Fibroblast of skin of scalp (primary cell): ENCODE results near the gene DCTD.
A peak's percentile ranks its signal among the peaks of the same experiment; 100 is the strongest.
"Not testable (repeated sequence)": the region's sequence is repeated elsewhere in the genome, so short reads cannot be mapped to it uniquely, and the experiment has no call there.

ENCODE experiments used
- DNase-seq: peaks from one replicate; pipeline ENCODE4 v3.0.0-alpha.2; 2013

DCTD gene

GRCh38 chr4:182920676-182921075, 3.5 kb upstream of the DCTD start:
- no peak for DNase-seq

- DNase-seq = no peak
Observed at GRCh38 chr4:182918791-182919302, 1.7 kb upstream of the DCTD start.

- DNase-seq = no peak
Observed at GRCh38 chr4:182918044-182918607, 940 bp upstream of the DCTD start.

- DNase-seq = peak; percentile 71
Observed at GRCh38 chr4:182916483-182917181, 554 bp downstream of the DCTD start.

GRCh38 chr4:182914357-182914756, 2.8 kb downstream of the DCTD start:
- no peak for DNase-seq

- no peak for DNase-seq
Observed at GRCh38 chr4:182913621-182914020, 3.6 kb downstream of the DCTD start.

- no peak for DNase-seq
Observed at GRCh38 chr4:182913036-182913435, 4.2 kb downstream of the DCTD start.

- DNase-seq = no peak
Observed at GRCh38 chr4:182908124-182908523, 9.1 kb downstream of the DCTD start.

- DNase-seq = no peak
Observed at GRCh38 chr4:182907396-182907795, 9.8 kb downstream of the DCTD start.

GRCh38 chr4:182906786-182907185, 10.4 kb downstream of the DCTD start:
- no peak for DNase-seq

- DNase-seq = no peak
Observed at GRCh38 chr4:182905038-182905437, 12.1 kb downstream of the DCTD start.

- DNase-seq = no peak
Observed at GRCh38 chr4:182904211-182904761, 12.9 kb downstream of the DCTD start.

GRCh38 chr4:182903013-182903412, 14.2 kb downstream of the DCTD start:
- no peak for DNase-seq

- DNase-seq = no peak
Observed at GRCh38 chr4:182901337-182901736, 15.8 kb downstream of the DCTD start.

- not testable (repeated sequence) for DNase-seq
Observed at GRCh38 chr4:182900021-182900420, 17.2 kb downstream of the DCTD start.

GRCh38 chr4:182898479-182898799, 18.7 kb downstream of the DCTD start:
- DNase-seq = no peak

GRCh38 chr4:182897601-182898478, 19.3 kb downstream of the DCTD start:
- no peak for DNase-seq

- DNase-seq = no peak
Observed at GRCh38 chr4:182896421-182896820, 20.8 kb downstream of the DCTD start.

- no peak for DNase-seq
Observed at GRCh38 chr4:182895791-182896292, 21.3 kb downstream of the DCTD start.

GRCh38 chr4:182894681-182895275, 22.4 kb downstream of the DCTD start:
- DNase-seq = no peak

- no peak for DNase-seq
Observed at GRCh38 chr4:182893474-182894080, 23.6 kb downstream of the DCTD start.

- DNase-seq = no peak
Observed at GRCh38 chr4:182893047-182893446, 24.1 kb downstream of the DCTD start.
